ENCODE measurements around the gene CPE. TPM values are rescaled to one million over a fixed set of nuclear protein-coding genes. Genes with fewer than 3 reads are reported as not detected.

CPE gene
- total RNA-seq, 1 experiment from 2014 or later: 29.3 TPM

GRCh38 chr4:165393704-165394103 lies 14.9 kb downstream of the CPE start:
- ChIA-PET POLR2A (no interaction called here), RAD21 (ENCODE audit: low non-redundant PET in 1 of 2, low total read pairs in 2 of 2, uncharacterized antibody in 2 of 2, unreplicated experiment in 2 of 2) (no interaction called here), CTCF (interaction anchor here (1.7 kb wide), 1 partner anchor 9 kb away, joined by 6 read pairs; no protein-coding TSS in a partner anchor)
- no peaks in the 10 kb centered on the region for H3K9me3 ChIP-seq (ENCODE audit: control insufficient read depth in 1 of 2, insufficient read depth in 1 of 2, low read depth in 1 of 2, low read length in 2 of 2)
- no peaks in the 10 kb centered on the region for H3K79me2 ChIP-seq (ENCODE audit: insufficient read depth, low read length)
- peaks cover 3% of the 10 kb centered on the region in 2 experiments; a peak in 2 of 4 replicates for H3K4me1 ChIP-seq (ENCODE audit: control insufficient read depth in 1 of 2, insufficient read depth in 2 of 2, low read length in 2 of 2)
- H3K27me3 ChIP-seq (ENCODE audit: insufficient read depth, low read length): no peaks in the 10 kb centered on the region
- no peaks in the 10 kb centered on the region for H3K36me3 ChIP-seq (ENCODE audit: control insufficient read depth in 1 of 2, insufficient read depth in 2 of 2, low read length in 2 of 2)
- no peaks in the 10 kb centered on the region for H3K9me2 ChIP-seq (ENCODE audit: insufficient read depth)
- no peak overlapping the region for H3K4me3 ChIP-seq (replicated peaks in 1 of 2; ENCODE audit: low read depth in 1 of 2, low read length in 2 of 2)
- no peak overlapping the region for H3K9ac ChIP-seq (ENCODE audit: low read length)
- ATAC-seq: no peak
- no peak overlapping the region for H3K27ac ChIP-seq (ENCODE audit: low read depth, low read length)
- no TSS peak for BruUV-seq (replicated peaks)
- no peak overlapping the region for H2AFZ ChIP-seq (ENCODE audit: low read depth, low read length, poor library complexity, severe bottlenecking)
- no peak overlapping the region for H3K4me2 ChIP-seq (ENCODE audit: low read length)
- intact Hi-C loops (cut with micrococcal nuclease): no loop called here
- no peak for TF ChIP-seq POLR2AphosphoS5 (IDR thresholded peaks at IDR 0.05; ENCODE audit: low read depth, low read length)
- TF ChIP-seq CBX3 (IDR thresholded peaks at IDR 0.05; ENCODE audit: low read depth): no peak
- no peak for TF ChIP-seq ZNF274 (IDR thresholded peaks at IDR 0.05; ENCODE audit: low read depth, low read length)
- TF ChIP-seq MAX (IDR thresholded peaks at IDR 0.05): no peak
- no peak for TF ChIP-seq FOSL1 (IDR thresholded peaks at IDR 0.05; ENCODE audit: low read depth)
- no peak for TF ChIP-seq EZH2phosphoT487 (IDR thresholded peaks at IDR 0.05; ENCODE audit: borderline replicate concordance)
- TF ChIP-seq, protein P1, sequence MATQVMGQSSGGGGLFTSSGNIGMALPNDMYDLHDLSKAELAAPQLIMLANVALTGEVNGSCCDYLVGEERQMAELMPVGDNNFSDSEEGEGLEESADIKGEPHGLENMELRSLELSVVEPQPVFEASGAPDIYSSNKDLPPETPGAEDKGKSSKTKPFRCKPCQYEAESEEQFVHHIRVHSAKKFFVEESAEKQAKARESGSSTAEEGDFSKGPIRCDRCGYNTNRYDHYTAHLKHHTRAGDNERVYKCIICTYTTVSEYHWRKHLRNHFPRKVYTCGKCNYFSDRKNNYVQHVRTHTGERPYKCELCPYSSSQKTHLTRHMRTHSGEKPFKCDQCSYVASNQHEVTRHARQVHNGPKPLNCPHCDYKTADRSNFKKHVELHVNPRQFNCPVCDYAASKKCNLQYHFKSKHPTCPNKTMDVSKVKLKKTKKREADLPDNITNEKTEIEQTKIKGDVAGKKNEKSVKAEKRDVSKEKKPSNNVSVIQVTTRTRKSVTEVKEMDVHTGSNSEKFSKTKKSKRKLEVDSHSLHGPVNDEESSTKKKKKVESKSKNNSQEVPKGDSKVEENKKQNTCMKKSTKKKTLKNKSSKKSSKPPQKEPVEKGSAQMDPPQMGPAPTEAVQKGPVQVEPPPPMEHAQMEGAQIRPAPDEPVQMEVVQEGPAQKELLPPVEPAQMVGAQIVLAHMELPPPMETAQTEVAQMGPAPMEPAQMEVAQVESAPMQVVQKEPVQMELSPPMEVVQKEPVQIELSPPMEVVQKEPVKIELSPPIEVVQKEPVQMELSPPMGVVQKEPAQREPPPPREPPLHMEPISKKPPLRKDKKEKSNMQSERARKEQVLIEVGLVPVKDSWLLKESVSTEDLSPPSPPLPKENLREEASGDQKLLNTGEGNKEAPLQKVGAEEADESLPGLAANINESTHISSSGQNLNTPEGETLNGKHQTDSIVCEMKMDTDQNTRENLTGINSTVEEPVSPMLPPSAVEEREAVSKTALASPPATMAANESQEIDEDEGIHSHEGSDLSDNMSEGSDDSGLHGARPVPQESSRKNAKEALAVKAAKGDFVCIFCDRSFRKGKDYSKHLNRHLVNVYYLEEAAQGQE (IDR thresholded peaks at IDR 0.05; ENCODE audit: low read depth): no peak
- TF ChIP-seq SIN3A (IDR thresholded peaks at IDR 0.05; ENCODE audit: low read depth): no peak
- no peak for TF ChIP-seq CEBPB (IDR thresholded peaks at IDR 0.05; ENCODE audit: low read depth)
- H4K20me1 ChIP-seq (ENCODE audit: insufficient read depth): no peaks in the 10 kb centered on the region
- no peak for DNase-seq (ENCODE audit: low read depth, low spot score)

Data from HCT116 (cell line).